GM19372 (cell line): Measurements from ENCODE around the gene KCNJ5.

Source experiments
- ATAC-seq: cut with Tn5 transposase; IDR thresholded peaks from one replicate; pipeline ENCODE4 v1.9.1; 2021; ENCODE audit warnings: mild to moderate bottlenecking, low read depth, moderate library complexity; ENCODE audit not compliant: unreplicated experiment

KCNJ5 gene

DNA sequence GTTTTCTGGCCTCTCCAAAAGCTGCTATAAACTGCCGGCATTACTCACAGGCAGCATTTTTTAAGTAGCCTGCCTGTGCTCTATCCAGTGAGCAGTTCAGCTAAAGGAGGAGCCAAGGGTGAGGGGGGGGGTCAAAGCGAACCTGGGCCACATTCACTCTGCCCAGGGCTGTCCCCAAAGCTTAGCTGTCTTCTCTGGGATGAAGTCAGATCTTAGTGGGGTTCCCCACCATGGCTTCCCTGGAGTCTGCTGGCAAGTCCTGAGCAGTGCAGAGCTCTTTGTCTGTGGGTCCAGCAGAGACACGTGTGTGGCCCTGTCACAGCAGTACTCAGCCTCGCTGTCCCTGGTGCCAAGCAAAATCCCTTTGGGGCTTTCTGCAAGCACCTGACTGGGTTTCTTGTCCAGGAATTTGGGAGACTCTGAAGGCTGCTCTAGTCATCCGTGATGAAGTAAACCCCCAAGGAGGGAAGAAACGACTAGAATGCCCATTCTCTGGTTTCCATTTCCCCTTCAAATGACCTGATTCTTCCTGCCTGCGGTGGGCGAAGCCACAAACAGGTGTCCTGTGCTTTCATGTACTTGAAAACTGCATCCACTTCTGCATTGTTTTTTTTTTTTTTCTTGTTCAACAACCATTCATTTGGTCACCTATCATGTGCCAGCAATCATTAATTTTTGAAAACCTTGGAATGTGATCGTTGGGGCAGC lies 2.6 kb downstream of the KCNJ5 start:
- ATAC-seq: peak; percentile 49

DNA sequence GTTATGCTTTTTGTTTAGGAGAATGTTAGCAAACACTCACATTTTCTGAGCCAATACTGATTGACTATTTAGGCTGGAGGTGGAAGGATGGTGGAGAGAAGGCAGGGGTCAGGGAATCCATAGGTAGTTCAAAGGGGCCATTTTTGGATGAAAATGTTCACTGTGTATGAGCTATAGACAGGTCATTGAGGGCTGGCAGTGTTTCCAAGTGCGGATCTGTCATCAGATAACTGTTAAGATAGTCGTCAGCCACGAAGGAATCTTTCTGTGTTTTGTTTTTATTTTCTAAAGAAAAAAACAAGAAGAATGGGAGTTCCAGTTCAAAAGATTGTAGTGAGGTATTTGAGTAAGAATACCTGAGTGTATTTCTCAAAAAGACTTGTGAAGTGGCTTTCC lies 3.1 kb downstream of the KCNJ5 start:
- ATAC-seq: no peak

DNA sequence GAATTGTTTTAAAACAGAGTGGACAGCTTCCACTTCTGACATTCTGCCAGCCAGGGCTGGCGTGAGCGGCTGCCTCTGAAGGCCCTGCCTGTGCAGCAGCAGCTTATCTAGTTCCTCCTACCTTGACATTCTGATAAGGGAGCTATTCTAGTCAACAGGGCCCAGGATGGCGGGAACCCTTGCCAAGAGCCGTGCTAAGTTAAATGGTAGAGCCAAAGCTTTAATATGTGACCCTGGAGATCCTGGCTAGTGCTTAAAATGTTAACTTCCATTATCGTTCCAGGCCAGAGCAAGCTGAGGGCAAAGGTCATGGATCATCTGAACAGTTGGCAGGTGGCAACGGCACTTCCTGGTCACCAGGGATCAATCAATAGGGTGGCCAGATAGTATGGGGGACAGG lies 3.5 kb downstream of the KCNJ5 start:
- no peak for ATAC-seq

DNA sequence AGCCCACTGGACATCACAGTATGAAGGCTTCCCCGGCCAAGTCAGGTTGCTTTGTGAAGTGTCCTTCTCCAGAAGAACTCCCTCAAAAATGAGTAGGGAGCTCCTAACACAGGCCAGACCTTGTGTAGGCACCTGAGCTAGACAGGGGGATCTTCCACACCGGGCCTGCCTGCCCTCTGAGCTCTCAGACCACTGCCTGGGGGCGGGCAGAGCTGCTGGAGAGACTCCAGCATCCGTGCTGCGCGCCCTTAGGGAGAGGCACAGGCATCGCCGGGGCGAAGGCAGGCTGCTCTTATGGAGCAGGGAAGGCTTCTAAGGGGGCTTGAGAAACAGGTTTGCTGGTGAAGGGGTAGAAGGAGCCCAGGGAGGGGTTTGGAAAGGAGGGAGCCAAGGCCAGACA lies 4.4 kb downstream of the KCNJ5 start:
- no peak for ATAC-seq

DNA sequence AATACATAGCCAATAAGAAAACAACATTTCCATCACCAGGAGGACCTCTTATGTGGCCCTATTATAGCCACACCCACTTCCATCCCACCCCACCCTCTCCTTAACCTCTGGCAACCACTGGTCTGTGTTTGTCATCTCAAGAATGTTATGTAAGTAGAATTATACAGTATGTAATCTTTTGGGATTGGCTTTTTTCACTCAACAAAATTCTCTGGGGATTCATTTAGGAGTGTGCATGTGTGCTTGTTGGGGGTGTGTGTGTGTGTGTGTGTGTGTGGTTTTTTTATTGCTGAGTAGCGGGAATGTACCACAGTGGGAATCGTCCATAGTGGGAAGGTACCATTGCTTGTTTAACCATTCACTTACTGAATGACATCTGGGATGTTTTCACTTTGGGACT lies 5.2 kb downstream of the KCNJ5 start:
- no peak for ATAC-seq

DNA sequence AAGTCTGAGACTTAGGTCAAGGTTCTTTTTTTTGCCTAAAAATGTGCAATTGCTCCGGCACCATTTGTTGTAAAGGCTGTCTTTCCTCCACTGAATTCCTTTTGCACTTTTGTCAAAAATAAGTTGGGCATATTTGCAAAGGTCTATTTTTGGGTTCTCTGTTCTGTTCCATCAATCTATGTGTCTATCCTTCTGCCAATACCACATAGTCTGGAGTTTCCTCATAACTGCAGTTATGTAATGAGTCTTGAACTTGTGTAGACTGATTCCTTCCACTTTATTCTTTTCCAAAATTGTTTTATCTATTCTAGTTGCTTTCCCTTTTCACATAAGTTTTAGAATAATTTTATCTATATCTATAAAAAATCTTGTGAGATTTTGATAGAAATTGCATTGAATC lies 6.7 kb downstream of the KCNJ5 start:
- no peak for ATAC-seq

DNA sequence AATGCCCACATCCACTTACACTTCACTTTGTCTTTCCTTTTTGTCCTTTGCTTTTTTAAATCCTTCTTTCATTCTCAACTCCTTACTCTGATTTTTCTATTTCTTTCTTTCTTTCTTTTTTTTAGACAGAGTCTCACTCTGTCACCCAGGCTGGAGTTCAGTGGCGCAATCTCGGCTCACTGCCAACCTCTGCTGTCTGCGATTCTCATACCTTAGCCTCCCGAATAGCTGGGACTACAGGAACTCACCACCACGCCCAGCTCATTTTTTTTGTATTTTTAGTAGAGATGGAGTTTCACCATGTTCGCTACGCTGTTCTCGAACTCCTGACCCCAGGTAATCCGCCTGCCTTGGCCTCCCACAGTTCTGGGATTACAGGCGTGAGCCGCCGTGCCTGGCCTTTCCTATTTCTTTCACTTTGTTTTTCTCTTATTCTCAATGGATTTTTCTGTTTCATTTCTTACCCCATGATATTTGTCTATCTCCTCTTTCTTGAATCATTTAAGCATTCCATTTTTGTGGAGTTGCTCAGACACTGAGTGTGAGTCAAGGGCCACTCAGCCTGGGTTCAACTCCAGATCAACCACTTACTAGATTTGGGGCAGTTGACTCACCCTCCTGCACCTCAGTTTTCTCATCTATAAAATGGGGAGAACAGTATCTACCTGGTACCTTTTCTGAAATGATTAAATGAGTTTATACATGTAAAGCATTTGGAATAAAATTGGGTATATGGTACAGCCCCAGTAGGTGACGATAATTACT lies 7.6 kb downstream of the KCNJ5 start:
- no peak for ATAC-seq

DNA sequence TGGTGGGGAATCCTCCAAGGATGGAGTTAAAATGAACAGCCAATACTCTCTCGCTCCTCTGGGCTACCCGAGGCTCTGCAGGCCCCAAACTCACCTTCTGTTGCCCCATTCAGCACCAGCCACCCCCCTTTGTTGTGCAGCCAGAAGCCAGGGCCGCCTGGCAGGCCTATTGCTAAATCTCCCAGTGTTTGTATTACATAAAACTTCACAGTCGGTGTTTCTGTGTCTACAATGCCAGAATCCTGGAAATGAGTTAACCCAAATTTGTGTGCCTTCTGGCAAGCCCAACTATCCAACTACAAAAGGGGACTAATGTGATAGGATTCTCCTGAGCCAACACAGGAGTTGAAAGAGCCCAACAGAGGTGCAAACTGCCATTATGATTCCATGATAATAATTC lies 9.3 kb downstream of the KCNJ5 start:
- no peak for ATAC-seq

DNA sequence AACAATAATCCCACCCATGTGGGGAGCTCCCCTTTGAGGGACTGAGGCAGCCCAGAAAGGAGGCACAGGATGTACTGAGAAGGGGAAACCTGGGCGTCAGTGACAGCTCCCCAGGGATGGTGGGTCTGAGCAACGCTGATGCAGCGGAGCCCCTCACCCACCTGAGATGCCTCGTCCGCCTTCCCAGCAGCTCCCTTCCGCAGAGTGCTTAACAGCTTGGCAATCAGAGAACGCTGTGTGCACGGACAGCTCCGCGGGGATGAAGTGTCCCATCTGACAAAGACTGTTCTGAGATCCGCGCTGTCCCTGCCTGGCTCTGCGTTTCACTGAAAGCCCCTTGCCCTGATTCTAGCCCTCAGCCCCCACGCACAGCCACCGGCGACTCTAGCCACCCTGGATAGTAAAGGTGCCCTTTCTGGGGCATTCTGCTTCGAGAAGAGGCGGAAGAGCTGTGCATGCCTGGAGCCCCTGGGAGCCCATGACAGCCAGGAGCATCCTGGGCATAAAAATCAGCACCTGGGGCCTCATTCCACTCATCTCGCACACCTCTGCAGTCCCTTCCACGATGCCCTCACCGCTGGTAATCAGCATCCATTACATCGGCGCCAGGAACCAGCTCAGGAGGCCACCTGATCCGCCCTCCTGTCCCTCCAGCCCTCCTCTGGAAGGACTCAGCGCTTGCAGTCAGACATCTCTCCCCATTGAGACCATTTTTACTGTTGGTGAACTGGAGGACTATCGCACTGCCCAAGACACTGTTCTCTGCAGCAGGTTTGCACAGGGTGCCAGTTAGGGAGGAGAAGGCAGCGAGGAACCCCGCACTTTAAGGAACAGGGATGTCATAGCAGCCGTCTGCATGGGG lies 10.7 kb downstream of the KCNJ5 start:
- no peak for ATAC-seq

DNA sequence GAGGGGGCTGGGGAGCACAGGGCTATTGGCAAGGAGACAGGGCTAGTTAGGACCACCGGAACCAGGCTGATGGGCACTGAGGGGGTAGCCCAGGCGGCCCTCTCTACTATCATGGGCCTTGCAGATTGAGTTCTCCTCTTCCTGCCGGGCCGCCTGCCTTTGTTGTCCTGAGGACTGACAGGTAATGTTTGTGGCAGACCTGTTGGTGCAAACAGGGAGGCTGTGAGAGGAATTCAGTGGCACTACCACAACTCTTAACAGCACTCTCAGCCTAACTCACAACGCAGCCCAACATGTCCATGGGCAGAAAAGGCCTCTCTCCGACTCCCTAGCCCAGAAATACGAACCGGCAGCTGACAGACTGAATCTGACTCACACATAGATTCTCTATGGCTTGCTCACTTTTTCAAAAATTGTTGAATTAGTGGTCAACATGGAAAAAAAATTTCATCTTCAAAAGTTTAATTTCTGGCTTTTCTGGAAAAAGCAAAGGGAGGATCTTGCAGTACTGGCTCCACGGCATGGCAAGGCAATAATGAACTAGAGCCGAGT lies 11.4 kb downstream of the KCNJ5 start:
- ATAC-seq: no peak

DNA sequence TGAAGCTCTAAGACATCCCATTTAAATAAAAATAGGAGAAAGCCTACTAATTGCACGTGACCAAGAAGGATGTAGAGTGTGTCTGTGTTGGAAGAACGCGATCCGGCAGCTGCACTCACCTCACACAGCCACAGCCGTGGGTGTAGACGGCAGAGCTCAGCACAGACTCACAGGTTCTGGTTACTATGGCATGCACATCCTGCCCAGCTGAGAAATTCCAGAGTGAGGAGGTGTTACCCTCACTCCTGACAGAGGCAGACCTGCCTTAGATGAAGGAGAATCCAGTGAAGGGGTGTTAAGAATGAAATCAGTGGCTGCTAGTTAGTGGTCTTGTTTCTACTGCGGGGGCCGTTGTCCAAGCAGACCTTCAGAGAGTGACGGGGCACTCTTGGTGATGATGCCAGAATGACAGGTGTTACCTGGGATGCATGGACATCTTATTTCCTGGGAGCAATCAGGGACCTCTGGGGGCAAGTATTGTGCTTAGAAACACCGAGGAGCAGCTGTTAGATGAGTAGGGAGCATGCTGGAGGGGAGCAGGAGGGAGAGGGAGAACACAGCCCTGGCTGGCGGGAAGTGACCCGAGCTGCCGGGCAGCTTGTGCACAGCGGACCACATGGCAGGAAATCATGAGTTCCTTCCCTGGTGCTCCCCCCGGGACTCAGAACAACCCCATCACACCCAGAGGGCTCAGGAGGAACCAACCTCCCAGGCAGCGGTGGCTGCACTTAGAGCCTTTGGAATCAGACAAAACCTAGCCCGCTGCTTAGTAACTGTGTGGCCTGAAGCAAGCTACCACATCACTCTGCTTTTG lies 12.3 kb downstream of the KCNJ5 start:
- no peak for ATAC-seq

DNA sequence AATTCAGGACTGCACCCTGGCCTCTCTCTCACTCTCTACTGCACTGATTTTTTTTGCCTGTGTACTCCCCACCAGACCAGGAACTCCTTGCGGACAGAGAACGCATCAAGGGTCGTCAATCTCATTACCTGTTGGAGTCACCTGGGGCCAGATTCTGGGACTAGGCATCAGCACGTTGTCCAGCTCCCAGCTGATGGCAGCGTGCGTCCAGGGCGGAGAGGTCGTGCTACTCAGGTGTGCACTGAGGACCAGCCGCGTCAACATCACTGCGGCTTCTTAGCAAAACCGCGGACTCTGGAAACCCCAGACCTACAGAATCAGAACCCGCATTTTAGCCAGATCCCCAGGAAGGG lies 13.1 kb downstream of the KCNJ5 start:
- ATAC-seq: no peak

DNA sequence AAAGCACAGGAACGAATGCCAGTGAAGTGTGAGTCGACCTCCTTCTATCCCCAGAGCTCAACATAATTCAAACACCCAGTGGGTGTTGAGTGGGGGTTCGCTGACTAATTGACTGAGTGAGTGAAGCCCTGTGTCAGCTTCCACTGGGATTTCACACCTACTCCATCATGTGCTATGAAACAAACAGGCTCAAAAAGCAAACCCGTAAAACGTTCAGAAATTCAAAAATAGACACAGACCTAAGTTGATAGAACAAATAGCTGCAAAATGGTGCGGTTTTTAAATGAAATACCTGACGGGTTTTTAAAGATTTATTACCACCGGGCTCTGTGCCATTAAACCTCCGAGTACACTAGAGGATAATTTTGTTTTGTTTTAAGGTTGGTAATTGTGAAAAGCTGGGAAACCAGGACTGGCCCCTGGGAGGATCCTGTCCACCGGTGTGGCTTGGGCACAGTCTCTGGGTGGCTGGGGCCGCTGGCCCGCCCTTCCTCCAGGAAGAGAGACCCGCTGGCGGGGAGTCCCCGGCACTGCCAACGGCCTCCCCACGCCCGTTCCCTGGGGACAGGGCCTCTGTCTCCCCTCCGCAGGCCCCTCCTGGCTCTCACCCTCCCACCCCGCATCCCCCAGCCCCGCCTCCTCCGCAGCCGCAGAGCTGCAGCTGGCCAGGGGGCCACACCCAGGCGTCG lies 13.6 kb downstream of the KCNJ5 start:
- ATAC-seq: peak; percentile 36

DNA sequence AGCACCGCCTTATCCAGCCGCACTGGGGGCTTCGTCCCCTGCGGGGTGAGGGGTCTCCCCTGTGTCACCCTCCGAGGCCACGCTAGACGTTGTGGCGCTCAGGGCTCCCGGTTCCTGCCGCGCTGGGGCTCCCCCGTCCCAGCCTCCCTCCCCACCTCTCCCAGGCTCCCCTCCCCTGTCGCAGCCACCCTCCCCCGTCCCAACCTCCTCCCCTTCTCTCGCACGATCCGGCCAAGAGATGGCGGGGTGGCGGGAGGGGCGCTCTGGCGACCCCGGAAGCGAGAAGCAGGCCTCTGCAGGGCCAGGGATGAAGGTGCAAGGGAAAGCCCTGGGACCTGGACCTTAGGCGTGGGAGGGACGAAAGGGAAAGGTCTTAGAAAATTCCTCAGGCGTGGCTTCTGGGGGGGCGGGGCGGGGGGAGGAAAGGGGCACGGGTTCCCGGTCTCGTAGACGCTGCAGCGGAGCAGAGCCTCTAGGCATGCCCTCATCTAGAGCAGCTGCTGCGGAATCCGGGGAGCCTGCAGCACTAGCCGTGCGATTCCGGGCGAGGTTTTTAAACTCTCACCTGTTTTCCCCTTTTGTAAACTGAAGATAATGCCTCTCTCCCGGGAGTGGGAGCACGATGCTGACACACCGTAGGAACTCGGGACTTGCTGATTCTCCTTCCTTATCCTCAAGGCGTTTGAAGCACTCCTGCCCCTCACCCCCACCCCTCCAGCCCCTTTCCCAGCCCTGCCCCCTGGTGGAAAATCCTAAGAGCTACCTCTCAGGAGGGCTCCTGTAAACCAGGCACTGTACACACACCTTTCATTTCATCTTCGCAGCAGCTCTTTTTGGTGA lies 14.4 kb downstream of the KCNJ5 start:
- ATAC-seq: peak; percentile 50

DNA sequence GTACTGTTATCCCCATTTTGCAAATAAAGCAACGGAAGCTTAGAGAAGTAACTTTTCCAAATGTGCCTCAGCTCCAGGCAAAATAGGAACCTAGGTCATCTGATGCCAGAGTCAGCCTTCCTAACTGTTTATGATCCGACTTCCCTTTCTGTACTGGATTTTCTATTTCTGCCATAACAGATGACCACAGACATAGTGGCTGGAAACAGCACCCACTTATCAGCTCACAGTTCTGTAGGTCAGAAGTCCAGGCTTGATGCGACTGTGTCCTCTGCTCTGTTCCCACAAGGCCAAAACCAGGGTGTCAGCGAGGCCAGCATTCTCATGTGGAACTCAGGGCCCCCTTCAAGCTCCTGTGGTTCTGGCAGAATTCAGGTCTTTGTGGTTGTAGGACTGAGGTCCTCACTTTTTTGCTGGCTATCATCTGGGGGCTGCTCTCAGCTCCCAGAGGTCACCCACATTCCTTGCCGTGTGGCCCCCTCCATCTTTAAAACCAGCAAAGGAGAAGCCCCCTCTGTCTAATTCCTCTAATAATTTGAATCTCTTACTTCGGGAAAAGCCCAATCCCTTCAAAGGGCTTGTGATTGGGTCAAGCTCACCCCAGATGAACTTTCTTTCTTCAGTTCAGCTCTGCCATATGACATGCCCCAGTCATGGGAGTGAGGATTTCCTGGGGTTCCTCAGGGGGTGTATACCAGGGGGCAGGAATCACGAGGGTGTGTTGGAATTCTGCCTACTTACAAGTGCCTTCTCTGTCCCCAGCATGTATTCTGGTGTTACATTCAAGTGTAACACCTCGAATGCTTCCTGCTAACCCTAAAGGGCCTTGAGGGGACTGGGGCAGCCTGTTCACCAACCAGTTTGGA lies 15.3 kb downstream of the KCNJ5 start:
- no peak for ATAC-seq

DNA sequence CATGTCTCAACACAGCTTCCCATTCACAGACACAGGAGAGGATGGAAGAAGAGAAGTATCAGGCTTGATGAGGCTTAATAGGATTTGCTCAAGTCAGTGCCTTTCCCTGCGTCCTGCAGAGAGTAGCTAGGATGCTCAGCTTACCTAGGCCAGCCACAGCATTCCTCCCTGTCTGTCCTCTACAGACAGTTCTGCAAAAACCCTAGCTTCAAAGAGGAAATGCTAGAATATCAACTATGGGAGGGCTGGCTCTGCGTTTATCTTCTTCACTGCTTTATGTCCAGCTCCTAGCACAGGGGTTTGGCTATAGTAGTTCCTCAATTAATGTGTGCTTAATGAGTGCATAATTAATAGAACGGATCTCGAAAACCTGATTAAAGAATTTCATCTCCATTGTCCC lies 16.4 kb downstream of the KCNJ5 start:
- ATAC-seq: no peak

DNA sequence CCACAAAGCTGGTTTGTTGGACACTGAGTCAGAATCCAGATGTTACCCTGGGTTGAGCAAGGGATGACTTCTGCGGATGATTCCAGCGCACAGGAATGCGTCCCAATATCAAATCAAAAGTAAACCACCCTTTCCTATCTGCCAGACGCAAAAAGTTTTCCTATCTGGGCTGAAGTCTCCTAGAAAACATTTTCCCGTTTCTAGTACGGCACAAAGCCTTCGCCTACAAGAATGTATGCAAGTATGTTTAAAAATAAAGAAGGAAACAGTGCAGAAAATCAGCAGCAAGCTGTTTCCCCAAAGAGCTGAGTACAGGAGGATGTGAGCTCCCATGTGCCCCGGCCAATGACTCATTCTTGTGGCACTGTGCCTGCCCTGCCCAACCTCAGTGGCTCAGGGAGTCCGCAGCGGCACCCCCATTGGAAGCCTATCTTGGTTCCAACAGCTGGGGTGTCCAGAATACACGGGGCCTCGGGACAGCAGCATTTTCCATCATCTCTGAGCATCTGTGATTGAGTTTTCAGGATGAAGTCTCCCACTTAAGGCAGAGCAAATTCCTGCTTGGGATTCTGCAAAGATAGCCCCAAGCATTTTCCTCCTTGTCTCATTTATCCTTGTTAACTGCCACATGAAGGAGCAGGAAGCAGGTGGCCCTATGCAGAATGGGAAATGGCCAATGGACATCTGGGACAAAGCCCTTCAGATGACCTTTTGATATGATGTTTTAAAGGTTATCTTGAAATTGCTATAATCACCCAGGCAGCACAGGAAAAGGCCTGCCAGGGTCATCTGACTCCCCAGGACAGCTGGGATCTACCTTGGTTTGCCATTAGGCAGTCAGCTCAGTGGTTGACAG lies 17.5 kb downstream of the KCNJ5 start:
- no peak for ATAC-seq
